ENCODE data around the gene POLR1G.

DNA sequence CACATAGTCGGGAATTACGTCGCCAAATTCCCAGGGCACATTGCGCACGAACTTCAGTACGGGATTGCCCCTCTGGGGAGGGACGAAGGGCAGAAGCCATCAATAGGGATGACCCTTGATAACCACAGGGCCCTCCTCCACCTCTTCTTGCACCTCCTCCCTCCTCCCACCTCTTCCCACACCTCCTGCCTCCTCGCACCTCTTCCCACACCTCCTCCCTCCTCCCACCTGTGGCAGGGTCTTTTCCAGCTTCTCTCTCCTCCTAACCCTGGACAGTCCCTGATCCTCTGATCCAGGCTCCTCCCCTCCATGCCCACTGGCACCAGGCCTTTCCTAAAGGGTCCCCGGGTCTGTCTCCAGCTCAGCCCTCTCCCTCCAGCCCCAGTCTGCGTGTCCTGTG, 13.9 kb downstream of the POLR1G start:
- TF ChIP-seq, protein P1, sequence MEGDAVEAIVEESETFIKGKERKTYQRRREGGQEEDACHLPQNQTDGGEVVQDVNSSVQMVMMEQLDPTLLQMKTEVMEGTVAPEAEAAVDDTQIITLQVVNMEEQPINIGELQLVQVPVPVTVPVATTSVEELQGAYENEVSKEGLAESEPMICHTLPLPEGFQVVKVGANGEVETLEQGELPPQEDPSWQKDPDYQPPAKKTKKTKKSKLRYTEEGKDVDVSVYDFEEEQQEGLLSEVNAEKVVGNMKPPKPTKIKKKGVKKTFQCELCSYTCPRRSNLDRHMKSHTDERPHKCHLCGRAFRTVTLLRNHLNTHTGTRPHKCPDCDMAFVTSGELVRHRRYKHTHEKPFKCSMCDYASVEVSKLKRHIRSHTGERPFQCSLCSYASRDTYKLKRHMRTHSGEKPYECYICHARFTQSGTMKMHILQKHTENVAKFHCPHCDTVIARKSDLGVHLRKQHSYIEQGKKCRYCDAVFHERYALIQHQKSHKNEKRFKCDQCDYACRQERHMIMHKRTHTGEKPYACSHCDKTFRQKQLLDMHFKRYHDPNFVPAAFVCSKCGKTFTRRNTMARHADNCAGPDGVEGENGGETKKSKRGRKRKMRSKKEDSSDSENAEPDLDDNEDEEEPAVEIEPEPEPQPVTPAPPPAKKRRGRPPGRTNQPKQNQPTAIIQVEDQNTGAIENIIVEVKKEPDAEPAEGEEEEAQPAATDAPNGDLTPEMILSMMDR (IDR thresholded peaks at IDR 0.05; ENCODE audit: low read length) = no peak
- TF ChIP-seq EZH2phosphoT487 (IDR thresholded peaks at IDR 0.05; ENCODE audit: low read length) (no peak), EZH2 (optimal IDR thresholded peaks at IDR 0.05; ENCODE audit: low read depth, low read length) (no peak)
